PC-9 (cell line): ENCODE data around the gene LTO1.

Experiments
- EZH2 ChIP-seq: fragments of 200-600 bp; sonication (generic); IDR thresholded peaks from 2 replicates; pipeline ENCODE4 v1.8.0; 2017; ENCODE audit warnings: antibody characterized with exemption, low read depth
- TF ChIP-seq, protein P1 (sequence below): fragments of 200-600 bp; sonication (generic); conservative IDR thresholded peaks from 2 replicates; pipeline ENCODE4 v1.6.1; 2017; ENCODE audit warnings: mixed run types, antibody characterized with exemption, mild to moderate bottlenecking, moderate library complexity

DNA sequence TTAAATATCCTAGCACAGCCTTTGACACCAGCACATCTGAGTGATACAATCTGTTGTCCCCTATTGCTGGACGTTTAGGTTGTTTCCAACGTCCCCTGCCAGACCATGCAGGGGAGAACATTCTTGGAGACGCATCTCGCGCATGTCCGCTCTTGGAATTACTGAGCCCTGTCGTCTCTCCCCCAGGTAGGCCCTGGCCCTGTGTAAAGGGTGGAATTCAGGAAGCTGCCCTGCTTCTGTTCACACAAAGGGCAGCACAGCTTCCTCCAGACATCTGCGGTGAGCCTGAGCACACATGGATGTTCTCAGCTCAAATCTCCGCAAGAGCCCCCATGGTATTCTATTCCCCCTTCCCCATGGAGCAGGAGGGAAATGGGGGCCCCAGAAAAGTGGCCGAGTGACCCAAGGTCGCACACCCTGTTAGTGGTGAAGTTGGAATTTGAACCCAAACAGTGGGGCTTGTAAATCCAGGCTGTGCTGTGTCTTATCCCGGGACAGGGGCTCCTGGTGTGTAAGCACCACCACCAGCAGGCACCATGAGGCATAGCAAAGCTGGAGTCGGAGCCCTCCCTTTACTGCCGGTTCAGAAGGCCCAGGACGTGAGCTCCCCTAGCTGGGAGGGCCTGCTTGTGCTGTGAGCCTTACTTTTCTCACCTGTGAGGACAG is 33.7 kb upstream of the LTO1 start:
- TF ChIP-seq, protein P1, sequence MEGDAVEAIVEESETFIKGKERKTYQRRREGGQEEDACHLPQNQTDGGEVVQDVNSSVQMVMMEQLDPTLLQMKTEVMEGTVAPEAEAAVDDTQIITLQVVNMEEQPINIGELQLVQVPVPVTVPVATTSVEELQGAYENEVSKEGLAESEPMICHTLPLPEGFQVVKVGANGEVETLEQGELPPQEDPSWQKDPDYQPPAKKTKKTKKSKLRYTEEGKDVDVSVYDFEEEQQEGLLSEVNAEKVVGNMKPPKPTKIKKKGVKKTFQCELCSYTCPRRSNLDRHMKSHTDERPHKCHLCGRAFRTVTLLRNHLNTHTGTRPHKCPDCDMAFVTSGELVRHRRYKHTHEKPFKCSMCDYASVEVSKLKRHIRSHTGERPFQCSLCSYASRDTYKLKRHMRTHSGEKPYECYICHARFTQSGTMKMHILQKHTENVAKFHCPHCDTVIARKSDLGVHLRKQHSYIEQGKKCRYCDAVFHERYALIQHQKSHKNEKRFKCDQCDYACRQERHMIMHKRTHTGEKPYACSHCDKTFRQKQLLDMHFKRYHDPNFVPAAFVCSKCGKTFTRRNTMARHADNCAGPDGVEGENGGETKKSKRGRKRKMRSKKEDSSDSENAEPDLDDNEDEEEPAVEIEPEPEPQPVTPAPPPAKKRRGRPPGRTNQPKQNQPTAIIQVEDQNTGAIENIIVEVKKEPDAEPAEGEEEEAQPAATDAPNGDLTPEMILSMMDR: no peak
- no peak for TF ChIP-seq EZH2
